Measurements from ENCODE around the gene TTLL5.
A peak's percentile ranks its signal among the peaks of the same experiment; 100 is the strongest.

TTLL5 gene

GRCh38 chr14:75660630-75661498 lies at the start of gene TTLL5, which contains the start of gene ERG28:
Gene TTLL5 (plus strand): TSS chr14:75661246. CDS start chr14:75663150, 1,904 bp downstream.
Gene ERG28 (minus strand): TSS chr14:75660876. CDS start chr14:75657502, 3,374 bp downstream.
- peak; percentile 97 for DNase-seq (ENCODE audit: low spot score)

DNA sequence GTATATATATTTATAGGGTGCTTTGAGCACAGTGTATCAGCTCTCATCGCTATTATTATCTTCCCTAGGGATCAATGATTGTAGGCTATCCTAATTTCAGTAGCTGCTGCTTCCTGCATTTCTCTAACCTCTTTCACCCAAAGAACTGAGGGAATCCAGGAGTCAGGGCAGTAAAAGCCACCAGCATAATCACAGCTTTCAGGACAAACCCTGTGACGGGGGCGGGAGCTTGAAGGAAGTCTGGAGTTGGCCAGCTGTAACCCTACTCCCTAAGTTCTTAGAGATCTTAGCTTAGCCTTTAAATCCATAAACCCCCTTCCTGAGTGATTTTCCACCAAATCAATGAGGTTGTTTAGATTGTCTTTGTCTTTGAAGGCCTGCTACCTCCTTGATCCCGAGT lies 48.9 kb upstream of the TTLL5 start:
- no peak for DNase-seq (ENCODE audit: low spot score)

GRCh38 chr14:75614179-75614578 lies 46.9 kb upstream of the TTLL5 start:
- no peak for DNase-seq (ENCODE audit: low spot score)

DNA sequence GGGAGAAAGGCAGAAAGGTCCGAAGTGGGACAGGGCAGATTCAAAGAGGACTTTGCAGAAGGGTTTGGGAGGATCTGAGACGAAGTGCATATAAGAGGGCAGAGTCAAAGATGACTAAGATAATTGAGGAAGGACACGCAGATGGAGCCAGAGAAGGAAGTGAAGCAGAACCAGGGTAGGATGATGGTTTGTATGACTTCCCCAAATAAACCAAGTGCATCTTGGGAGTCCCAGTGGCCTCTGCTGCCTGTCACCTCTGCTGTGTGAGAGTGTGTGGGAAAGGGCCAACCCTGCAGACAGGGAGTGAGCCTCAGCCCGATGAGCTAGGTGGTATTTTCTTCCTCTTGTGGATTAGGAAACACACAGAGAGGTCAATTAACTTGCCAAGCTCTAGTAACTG lies 45.8 kb upstream of the TTLL5 start:
- DNase-seq (ENCODE audit: low spot score): peak; percentile 48

- DNase-seq (ENCODE audit: low spot score): no peak
These were observed 41.5 kb upstream of the TTLL5 start for GRCh38 chr14:75619548-75619947.

- DNase-seq (ENCODE audit: low spot score): no peak
These were observed 36.0 kb upstream of the TTLL5 start for GRCh38 chr14:75625034-75625433.

GRCh38 chr14:75626396-75626795 lies 34.6 kb upstream of the TTLL5 start:
- DNase-seq (ENCODE audit: low spot score): no peak

DNA sequence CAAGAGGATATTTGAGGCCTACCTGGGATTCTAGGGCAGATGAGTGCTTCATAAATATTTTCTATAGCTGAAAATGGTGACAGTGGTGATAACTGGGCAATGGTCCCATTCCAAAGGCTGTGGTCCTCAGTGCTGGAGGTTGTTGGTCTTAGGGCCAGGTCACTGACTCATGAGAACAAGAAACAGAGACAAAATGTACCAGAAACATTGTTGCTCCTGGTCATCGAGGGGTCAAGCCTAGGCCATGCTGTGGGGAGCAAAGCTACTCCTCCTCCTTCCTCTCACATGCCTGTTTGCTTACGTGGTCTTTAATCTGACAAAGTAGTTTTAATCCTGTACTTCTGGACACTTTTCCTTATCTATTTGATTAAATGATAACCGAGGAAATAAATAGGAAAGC lies 34.2 kb upstream of the TTLL5 start:
- DNase-seq (ENCODE audit: low spot score): no peak

DNA sequence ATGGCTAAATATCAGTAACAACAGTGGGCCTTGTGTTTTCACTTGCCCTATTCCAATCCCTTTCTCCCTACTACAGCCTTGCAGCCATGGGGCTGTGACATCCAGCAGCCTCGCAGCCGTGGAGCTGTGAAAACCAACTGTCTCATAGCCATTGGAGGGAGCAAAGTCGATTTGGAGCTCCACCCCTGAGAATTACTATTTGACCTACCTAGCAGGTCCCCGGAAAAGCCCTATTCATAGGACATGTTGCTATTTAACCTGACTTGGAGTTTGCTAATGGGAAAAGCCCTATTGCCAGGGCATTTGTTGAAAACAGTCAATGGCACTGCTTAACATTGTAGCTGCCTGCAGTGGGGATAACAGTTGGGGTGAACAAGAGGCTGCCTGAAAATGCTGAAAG lies 33.6 kb upstream of the TTLL5 start:
- no peak for DNase-seq (ENCODE audit: low spot score)

DNA sequence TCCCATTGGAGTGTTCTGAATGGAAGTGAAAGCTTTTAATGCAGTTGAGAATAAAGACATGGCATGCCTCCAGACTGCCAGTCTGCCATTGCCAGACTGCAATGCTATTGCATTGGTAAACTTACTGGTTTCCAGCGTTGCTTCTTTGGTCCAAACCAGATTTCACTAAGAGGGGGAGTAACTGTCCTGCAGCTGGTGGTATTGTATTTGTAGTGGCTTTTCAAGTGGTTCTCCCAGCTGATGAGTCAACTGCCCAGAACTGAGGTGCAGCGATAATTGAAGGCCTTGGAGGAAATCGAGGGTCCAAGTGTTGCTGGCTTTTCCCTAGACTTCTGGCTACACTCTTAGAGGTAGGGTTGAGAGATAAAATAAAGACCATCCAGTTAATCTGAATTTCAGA lies 32.2 kb upstream of the TTLL5 start:
- DNase-seq (ENCODE audit: low spot score): no peak

DNA sequence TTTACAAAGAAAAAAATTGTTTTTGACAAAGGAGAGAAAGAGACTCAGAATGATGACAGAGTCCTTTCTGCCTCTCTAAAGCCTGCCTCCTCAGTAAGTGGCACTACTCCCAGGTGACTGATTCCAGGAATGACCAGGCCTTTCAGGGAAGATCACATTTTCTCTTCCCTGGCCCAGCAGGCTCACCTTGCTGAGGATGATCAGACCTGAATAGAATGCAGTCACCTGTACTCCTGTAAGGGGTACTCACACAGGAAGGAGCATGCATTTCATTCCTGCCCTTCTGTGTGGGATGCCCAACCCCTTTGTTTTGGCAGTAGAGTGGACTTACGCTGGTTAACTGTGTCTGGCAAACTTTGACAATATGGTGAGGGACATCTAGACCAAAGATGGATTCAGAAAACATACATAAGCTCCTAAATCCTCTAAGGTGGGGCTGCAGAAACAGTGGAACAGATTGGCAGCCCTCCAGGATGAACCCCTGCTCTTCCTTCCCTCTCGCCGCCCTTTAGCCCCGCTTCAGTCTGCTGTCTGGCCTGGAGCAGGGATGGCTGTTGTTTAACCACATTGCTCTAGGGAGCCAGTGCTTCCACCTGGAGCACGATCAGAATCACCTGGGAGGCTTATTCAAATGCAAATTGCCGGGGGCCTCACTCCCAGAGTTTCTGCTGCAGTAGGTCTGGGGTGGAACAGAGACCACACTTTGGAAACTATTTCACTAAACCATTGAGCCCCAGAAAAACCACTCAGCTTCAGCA lies 30.2 kb upstream of the TTLL5 start:
- DNase-seq (ENCODE audit: low spot score): no peak

DNA sequence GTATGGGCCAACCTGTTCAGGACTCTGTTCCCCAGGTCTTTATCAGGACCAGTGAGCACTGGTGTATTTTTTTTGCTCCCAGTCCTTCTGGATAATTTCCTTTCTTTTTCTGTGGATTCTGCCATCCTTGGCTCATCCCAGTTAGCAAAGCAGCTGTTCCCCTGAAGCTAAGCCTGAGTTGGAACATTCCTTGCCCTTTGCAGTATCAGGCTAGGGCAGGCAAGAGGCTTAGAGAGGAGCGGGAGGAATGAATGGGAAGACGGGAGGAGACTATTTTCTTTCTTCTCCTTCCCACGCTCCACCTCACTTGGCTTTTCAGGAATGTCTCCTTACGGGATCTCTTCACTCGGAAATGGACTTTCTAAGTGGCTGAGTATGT lies 29.6 kb upstream of the TTLL5 start:
- no peak for DNase-seq (ENCODE audit: low spot score)

GRCh38 chr14:75634848-75635247 lies 26.2 kb upstream of the TTLL5 start:
- no peak for DNase-seq (ENCODE audit: low spot score)

- peak; percentile 62 for DNase-seq (ENCODE audit: low spot score)
These were observed 24.9 kb upstream of the TTLL5 start for GRCh38 chr14:75636100-75636692.

DNA sequence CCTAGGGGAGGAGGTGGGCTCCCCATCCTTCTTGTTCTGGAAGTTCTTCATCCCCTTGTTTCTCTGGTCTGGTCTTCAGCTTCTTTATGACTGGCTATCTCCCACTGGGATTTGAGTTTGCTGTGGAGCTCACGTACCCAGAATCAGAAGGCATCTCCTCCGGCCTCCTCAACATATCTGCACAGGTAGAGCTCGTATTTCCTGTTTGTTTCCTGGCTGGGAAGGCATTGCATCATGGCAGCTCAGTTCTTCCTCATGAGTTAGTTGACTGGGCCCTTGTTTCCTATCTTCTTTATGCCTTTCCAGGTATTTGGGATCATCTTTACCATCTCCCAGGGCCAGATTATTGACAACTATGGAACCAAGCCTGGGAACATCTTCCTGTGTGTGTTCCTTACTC lies 20.2 kb upstream of the TTLL5 start:
- no peak for DNase-seq (ENCODE audit: low spot score)

DNA sequence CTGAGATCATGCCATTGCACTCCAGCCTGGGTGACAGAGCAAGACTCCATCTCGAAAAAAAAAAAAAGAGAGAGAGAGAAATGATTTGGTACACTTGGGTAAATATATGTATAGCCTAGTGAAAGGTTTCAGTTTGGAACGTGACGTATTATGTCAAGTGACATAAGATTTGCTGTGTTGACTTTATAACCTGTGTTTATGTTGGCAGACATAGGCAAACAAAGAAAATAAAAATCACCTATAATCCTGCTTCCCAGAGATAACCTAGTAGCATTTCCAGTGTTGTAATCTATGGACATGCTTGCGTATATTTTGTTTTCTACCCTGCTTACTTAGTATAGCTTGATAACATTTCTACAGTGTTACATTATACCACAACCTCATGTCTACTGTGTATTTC lies 17.1 kb upstream of the TTLL5 start:
- no peak for DNase-seq (ENCODE audit: low spot score)

DNA sequence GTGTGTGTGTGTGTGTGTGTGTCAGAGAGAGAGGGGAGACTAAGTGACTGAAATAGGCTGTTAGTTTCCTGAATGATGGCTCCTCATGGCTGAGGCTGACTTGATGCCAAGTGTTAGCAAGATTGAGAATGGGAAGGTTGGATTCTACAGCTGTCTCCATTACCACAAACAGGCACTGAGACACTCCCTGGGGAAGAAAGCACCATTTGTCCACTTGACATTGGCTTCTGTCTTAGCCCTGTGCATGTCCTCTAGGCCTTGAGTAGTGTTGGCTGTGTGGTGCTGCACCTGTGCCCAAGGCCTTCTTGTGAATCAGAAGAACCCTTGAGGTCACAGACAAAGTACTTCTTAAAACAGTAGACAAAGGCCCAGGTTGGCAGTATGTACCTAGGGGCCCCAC lies 16.0 kb upstream of the TTLL5 start:
- DNase-seq (ENCODE audit: low spot score): no peak

- no peak for DNase-seq (ENCODE audit: low spot score)
These were observed 14.3 kb upstream of the TTLL5 start for GRCh38 chr14:75646762-75647161.

DNA sequence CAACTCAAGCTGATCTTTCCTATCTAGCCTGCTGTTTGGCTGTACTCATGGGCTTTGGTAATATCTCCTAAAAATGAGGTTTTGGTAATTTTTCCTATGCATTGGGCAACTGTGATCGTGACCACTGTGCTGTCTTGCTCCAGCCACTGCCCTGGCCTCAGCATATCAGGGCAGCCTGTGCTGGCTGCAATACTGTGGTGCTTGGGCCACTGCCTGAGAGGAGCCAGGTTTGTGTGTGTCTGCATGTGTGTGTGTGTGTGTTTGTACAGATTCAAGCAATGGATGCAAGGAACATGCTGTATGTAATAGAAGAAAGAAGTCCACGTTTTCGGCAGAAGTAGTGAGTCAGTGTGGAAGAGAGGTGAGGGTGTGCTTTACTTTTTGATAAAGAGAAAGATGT lies 13.4 kb upstream of the TTLL5 start:
- no peak for DNase-seq (ENCODE audit: low spot score)

DNA sequence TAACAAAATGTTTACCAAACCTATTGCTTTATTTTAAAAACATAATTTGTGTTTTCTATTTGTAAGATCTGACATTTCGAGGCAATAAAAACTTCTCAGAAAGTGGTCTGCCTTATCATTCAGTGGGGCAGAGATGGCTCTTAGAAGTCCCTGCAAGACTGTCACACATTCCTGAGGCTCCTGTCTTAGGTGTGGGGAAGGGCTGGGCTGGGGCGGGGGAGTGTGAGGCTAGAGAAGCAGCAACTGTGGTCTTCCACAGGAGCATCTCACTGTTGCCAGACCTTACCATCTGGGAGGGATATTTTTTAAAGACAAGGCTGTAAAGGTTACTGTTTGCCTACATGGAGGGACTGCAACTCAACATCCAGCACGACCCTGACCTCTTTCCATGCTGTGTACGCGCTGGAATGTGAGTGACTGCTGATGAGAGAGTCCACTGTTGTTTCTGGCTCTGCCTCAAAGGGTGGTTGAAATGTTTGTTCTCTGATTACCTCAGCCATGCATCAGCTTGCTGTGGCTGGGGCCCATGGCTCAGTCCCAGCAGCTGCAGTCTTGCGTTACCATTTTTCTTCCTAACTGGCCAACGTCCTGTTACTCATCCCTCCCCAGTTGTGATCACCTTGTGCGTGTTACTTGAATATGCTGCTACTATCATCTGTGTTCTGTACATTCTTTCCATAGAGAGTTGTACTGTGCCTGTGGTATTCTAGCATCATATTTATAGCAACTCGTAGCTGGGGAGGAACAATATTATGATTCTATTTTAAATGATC lies 12.8 kb upstream of the TTLL5 start:
- no peak for DNase-seq (ENCODE audit: low spot score)

- DNase-seq (ENCODE audit: low spot score): no peak
These were observed 11.7 kb upstream of the TTLL5 start for GRCh38 chr14:75649337-75649736.

DNA sequence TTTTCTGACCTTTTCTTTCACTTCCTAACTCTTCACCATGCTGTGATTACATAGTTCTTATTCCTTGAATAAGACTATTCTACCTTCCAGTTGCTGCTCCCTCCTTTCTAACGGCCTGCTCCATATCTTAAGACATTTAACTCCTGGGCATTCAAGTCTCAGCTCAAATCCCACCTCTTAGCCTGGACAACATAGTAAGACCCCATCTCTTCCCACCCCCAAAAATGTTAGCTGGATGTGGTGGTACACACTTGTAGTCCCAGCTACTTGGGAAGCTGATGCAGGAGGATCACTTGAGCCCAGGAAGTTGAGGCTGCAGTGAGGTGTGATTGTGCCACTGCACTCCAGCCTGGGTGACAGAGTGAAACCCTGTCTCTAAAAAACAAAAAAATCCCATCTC lies 11.3 kb upstream of the TTLL5 start:
- no peak for DNase-seq (ENCODE audit: low spot score)
